B cell (primary cell): ENCODE results near the gene MCEE.

Experiments used
- EZH2 ChIP-seq: IDR thresholded peaks from 2 replicates; pipeline ENCODE4 v1.6.1; 2012; ENCODE audit warnings: borderline replicate concordance, low read depth, mild to moderate bottlenecking, moderate library complexity, low read length; ENCODE audit not compliant: insufficient read depth, poor library complexity, severe bottlenecking
- TF ChIP-seq, protein P1 (sequence below): fragments of 200-600 bp; IDR thresholded peaks from one replicate; pipeline ENCODE4 v1.8.0; 2022; ENCODE audit warnings: antibody characterized with exemption, mild to moderate bottlenecking

DNA sequence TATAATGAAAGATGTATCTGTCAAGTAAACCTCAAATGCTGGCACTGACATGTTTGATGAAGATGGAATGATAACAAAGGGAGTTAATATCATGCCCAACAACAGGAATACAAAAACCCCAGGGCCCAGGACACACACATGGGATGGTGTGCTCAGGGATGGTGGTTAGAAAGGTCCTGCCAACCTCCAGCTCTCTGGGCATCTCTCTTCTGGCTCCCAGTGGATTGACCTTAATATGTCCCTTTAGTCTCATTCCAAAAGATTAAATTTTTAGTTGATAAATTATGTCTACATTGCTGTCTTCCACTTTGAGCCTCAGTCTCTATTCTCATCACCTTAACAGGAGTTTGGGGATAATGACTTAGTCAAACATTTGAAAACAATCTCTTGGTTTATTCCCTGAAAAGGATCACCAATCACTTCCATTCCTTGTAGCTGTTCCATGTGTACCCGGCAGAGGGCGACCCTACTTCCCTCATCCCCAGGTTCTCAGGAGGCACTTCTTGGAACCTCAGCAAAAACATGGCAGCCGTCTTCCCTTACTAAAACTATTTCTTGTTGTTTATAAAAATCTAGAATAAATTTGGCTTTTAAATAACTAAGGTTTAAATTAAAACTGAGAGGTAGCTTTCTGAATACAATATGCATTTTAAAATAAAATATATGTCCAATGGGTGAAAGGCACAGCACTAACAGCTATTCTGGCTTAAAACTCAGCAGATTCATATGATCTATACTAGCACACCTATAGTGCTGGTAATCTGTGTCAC is 29.6 kb downstream of the MCEE start:
- TF ChIP-seq, protein P1, sequence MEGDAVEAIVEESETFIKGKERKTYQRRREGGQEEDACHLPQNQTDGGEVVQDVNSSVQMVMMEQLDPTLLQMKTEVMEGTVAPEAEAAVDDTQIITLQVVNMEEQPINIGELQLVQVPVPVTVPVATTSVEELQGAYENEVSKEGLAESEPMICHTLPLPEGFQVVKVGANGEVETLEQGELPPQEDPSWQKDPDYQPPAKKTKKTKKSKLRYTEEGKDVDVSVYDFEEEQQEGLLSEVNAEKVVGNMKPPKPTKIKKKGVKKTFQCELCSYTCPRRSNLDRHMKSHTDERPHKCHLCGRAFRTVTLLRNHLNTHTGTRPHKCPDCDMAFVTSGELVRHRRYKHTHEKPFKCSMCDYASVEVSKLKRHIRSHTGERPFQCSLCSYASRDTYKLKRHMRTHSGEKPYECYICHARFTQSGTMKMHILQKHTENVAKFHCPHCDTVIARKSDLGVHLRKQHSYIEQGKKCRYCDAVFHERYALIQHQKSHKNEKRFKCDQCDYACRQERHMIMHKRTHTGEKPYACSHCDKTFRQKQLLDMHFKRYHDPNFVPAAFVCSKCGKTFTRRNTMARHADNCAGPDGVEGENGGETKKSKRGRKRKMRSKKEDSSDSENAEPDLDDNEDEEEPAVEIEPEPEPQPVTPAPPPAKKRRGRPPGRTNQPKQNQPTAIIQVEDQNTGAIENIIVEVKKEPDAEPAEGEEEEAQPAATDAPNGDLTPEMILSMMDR: peak; percentile 73
- no peak for TF ChIP-seq EZH2
